HG03432 (cell line): ENCODE results near the gene KIF1C.

Source experiments
- ATAC-seq: cut with Tn5 transposase; IDR thresholded peaks from one replicate; pipeline ENCODE4 v1.9.1; 2021; ENCODE audit warnings: mild to moderate bottlenecking, moderate library complexity; ENCODE audit not compliant: unreplicated experiment

KIF1C gene

GRCh38 chr17:4997302-4998026, at the start of gene KIF1C, which contains the start of gene INCA1:
Gene KIF1C (plus strand): TSS chr17:4997950. CDS start chr17:5000247, 2,297 bp downstream.
Gene INCA1 (minus strand): TSS chr17:4997522. CDS start chr17:4994437, 3,085 bp downstream.
- ATAC-seq: peak; percentile 87

GRCh38 chr17:4948166-4948930, 49.4 kb upstream of the KIF1C start, which contains the start of gene PFN1:
Gene PFN1 (minus strand): TSS chr17:4948530. CDS start chr17:4948394, 136 bp downstream.
- ATAC-seq: peak; percentile 19

DNA sequence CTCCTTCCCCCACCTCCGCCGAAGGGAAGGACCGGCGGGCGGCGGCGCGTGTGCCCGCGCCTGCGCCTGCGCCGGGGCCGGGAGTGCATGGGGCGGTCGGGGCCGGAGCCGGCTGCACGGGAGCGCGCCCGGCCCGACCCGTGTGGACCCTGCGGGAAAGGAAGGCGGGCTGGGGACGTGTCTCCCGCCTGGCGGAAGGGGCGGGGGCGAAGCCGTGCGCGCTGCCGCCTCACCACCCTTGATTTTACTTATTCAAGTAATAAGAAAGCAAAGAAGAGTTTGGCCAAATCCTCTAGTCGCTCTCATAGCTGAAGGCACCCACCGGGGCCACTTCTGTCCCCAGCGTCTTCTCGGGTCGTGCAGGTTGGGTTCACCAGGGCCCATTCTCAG, 48.8 kb upstream of the KIF1C start:
- peak; percentile 35 for ATAC-seq

- ATAC-seq: peak; percentile 26
Measured at GRCh38 chr17:4949321-4950074, 48.3 kb upstream of the KIF1C start.

DNA sequence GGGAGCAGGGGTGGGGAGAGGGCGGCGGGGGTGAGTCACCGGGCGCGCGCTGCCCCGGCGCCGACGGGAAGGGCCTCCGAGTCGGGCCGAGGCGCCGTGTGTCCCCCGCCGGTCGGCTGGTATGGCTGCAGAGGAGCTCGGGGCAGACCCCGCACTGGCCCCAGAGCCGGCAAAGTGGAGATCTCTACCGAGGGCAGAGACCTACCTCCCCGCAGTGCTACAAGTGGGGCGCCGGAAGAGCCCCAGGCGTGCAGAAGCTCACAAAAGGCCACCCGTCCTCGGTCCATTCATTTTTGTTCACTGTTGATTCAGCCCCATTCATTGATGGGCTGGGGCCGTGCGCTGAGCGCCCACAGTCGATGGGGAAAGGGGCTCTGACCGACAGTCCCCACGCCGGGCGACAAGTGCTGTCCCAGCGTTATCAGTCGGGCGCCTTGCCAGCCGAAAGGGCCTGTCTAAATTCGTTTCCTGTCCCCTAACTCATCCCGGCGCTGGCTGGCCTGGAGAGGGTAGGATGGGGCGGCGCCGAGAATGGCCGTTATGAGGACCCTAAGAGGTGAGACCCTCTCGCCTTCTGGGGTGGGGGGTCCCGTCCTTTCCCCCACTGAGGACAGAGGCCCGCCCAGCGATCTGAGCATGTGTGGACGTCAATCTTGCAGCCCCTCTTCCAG, 47.5 kb upstream of the KIF1C start:
- peak; percentile 10 for ATAC-seq

DNA sequence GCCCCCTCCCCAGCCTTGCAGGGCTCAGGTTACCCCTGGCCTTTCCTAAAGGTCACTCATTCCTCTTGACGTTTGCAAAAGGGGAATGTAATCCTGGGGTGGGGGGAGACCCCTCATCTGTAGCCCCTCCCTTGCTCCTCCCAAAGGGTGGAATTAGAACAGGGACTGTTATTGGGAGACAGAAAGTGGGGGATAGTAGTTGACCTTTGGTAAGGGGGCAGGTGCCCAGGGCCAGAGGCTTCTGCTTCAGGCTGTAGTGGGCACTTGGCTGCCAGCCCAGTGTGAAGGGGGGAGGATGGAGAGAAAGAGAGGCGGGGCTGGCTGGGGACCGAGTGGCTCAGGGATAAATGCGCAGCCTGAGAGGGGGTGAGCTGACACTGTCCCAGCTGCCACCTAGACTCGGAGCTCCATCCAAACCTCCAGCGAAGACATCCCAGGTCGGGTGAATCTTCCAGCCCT, 47.0 kb upstream of the KIF1C start, which contains the start of gene ENO3:
Gene ENO3, plus strand, starts transcription at position 374 of the 459 bp plus-strand sequence. CDS start 711 bp downstream, outside the sequence.
- ATAC-seq: no peak

DNA sequence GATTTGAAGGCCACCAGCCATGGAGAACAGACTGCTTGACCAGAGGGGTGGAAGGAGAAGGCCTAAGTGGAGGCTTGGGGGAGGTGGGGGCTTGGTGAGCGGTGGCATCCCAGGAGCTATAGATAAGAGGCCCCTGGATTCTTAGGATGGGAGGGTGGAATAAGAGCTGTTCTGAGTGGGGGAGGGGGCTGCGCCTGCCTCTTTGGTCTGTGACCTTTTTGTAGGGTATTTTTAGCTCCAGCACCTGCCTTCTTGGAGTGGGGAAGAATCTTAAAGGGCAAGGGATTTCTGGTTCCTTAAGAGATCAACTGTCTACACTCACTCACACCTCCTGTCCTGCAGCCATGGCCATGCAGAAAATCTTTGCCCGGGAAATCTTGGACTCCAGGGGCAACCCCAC, 46.3 kb upstream of the KIF1C start:
- ATAC-seq: no peak

DNA sequence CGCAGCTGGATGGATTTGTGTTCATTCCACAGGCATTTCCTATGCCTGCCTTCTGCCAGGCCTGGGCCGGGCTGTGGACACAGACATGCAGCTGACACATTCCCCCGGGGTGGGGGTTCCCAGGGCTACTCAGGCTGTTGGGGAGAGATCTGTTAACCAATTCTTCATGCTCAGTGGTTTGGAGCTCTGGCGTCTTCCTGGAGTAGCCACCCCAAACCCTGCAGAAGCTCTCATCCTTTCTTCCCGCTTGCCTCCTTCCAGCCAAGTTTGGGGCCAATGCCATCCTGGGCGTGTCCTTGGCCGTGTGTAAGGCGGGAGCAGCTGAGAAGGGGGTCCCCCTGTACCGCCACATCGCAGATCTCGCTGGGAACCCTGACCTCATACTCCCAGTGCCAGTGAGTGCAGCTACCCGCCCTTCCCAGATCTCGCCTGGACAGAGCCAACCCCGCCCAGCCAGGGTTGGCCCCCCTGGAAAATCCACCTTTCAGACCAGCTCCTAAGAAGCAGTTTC, 44.2 kb upstream of the KIF1C start:
- no peak for ATAC-seq

DNA sequence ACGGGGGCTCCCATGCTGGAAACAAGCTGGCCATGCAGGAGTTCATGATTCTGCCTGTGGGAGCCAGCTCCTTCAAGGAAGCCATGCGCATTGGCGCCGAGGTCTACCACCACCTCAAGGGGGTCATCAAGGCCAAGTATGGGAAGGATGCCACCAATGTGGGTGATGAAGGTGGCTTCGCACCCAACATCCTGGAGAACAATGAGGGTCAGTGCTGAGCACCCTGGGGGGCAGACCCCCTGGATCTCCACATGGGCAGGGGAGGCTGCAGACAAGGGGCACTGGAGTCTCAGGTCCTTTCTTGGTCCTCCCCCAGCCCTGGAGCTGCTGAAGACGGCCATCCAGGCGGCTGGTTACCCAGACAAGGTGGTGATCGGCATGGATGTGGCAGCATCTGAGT, 42.7 kb upstream of the KIF1C start:
- no peak for ATAC-seq

DNA sequence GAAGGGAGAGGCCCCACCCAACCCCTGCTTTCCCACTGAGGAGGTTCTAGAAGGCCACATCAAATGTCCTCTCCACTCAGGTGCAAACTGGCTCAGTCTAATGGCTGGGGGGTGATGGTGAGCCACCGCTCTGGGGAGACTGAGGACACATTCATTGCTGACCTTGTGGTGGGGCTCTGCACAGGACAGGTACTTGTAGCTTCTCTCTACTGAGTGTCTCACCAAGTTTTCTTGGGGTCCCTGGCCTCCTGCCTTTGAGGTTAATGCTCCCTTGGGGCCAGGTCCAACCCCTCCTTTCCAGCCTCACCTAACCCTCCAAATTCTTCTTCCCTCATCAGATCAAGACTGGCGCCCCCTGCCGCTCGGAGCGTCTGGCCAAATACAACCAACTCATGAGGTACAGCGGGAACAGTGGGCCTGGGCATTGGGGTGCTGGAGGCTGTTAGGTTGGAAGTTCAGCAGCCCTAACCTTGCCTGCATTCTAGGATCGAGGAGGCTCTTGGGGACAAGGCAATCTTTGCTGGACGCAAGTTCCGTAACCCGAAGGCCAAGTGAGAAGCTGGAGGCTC, 41.2 kb upstream of the KIF1C start:
- ATAC-seq: no peak

GRCh38 chr17:4958102-4958501, 39.6 kb upstream of the KIF1C start:
- no peak for ATAC-seq

GRCh38 chr17:4959261-4959965, 38.3 kb upstream of the KIF1C start:
- no peak for ATAC-seq

DNA sequence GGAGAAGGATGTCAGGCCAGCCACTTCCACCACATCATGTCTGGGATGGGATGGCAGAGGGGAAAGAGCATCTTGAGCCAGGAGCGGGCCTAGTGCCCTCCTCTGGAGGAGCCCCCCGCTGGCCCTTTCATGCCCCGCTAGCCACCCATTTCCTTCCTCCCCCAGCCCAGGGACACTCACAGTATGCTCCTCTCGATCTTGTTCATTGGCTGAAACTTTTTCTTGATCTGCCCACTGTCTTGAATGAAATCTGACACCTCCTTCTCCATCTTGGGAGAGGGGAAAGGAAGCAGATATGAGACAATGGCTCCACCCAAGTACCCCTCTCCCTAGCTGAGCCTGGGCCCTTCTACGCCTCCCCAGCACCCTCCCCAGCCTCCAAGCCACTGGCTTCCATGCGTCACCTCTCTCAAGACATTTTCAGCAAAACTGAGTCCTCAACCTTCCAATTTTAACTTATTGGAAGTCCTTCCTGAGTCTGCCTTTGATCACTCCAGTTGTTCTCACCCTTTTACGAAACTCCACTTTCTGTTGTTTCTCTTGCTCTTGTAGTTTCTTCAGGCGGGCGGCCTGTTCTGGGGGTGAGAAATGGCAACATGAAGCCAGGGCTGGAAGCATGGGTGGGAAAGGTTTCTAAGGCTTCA, 37.3 kb upstream of the KIF1C start:
- ATAC-seq: no peak

DNA sequence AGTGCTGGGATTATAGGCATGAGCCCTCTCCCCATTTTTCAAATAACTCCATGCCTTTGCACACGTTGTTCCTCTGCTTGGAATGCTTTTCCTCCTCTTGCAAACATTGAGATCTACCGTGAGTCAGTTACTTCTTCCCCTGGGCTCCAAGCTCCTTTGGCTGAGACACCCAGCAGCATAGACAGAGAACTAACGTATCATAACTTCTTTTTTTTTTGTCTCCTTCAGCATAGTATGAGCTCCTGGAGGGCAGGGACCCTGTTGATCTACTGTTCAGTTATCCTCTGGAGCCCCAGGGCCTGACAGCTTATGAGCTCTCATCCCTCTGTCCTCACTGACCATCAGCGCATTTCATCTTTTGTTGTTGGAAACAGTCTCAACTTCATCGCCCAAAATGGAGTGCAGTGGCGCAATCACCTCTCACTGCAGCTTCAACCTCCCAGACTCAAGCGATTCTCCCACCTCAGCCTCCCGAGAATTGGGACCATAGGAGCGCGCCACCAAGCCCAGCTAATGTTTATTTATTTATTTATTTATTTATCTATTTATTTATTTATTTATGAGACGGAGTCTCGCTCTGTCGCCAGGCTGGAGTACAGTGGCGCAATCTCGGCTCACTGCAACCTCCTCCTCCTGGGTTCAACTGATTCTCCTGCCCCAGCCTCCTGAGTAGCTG, 32.3 kb upstream of the KIF1C start:
- no peak for ATAC-seq

DNA sequence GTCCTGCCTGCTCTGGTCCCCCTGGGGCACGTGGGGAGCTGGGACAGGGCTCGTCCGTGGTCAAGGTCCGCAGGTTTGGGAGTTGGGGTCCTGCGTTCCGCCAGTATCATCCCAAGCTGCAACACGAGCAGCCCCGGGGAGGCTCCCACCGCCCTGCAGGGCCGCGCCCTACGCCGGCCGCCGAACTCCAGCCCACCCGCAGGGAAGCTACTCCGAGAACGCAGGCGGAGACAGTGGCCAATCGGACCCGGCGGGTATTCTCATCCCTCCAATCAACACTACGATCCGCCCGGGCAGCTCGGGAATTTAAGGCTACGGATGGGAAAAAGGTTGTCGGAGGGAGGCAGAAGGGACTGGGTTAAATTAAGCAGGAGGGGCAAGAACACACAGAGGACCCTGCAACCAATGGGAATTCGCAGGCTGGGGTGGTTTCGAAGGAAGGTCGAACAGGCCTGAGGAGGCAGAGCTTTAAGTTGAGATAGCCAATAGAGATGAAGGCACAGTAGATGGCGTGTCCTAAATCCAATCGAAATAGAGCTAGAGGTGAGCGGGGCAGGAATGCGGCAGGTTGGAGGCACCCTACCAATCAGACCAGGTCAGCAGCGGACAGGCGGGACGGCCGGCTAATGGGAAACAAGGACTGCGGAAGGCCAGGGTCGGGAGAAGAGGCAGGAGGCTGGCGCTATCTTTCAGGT, 30.8 kb upstream of the KIF1C start:
- ATAC-seq: peak; percentile 77

GRCh38 chr17:4967539-4968485, 29.9 kb upstream of the KIF1C start, which contains the start of gene SPAG7:
Gene SPAG7 (minus strand): TSS chr17:4967817. CDS start chr17:4967804, 13 bp downstream.
- peak; percentile 70 for ATAC-seq
